Suprapubic skin (tissue), 3 donors: ENCODE measurements around the gene NR3C2.

ENCODE experiments used
- POLR2AphosphoS5 ChIP-seq, 3 donors: sonication (generic); formaldehyde crosslinking; IDR thresholded peaks; one replicate each; pipeline ENCODE4 v1.6.1; 2017; ENCODE audit warnings: antibody characterized with exemption in 3 of 3
- TF ChIP-seq, protein P1 (sequence below), 2 donors: fragments of 200-600 bp in 1 of 2; fragments of 450-650 bp in 1 of 2; sonication (generic) in 1 of 2; IDR thresholded peaks; one replicate each; pipeline ENCODE4 v1.5.1; 2016 to 2019; ENCODE audit warnings: antibody characterized with exemption in 2 of 2, mild to moderate bottlenecking in 1 of 2, moderate library complexity in 1 of 2

DNA sequence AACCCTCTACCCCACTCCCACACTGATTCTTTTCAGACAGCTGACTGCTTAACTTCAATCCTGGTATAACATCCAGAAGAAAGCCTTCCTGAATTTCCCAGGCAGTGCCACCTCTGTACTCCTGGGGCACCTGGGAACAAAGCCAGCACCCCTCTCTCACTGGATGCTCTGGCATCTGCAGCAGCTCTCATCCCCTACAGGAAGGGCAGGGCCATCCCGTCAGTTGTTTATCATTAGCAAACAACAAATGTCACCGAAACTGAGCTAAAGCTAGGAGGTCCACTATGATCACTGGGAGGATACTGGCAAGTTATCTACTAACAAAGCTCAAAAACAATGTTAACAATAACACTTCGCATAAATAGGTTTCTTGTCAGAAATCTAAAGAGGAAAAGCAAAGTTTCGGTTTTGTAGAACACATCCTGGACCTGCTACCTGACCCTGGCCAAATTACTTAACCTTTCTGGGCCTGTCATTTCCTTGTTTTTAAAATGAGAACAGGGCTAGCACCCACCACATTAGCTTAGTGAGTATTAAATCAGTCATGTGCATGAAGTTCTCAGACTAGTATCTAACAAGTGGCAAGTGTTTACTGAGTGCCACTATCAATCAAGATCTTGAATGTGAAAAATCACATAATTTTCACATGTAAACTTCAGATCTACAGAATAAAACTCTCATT lies 86.6 kb downstream of the NR3C2 start:
- TF ChIP-seq, protein P1, sequence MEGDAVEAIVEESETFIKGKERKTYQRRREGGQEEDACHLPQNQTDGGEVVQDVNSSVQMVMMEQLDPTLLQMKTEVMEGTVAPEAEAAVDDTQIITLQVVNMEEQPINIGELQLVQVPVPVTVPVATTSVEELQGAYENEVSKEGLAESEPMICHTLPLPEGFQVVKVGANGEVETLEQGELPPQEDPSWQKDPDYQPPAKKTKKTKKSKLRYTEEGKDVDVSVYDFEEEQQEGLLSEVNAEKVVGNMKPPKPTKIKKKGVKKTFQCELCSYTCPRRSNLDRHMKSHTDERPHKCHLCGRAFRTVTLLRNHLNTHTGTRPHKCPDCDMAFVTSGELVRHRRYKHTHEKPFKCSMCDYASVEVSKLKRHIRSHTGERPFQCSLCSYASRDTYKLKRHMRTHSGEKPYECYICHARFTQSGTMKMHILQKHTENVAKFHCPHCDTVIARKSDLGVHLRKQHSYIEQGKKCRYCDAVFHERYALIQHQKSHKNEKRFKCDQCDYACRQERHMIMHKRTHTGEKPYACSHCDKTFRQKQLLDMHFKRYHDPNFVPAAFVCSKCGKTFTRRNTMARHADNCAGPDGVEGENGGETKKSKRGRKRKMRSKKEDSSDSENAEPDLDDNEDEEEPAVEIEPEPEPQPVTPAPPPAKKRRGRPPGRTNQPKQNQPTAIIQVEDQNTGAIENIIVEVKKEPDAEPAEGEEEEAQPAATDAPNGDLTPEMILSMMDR (IDR thresholded peaks at IDR 0.05): no peak
- TF ChIP-seq POLR2AphosphoS5 (IDR thresholded peaks at IDR 0.05): no peak
